ENCODE measurements around the gene DRG2.

Gene DRG2

GRCh38 chr17:18108401-18109312, 20.9 kb downstream of the DRG2 start, which contains the start of gene MYO15A:
Gene MYO15A (plus strand): TSS chr17:18108756. CDS start chr17:18118801, 10,045 bp downstream.
- H3K9me3 ChIP-seq (ENCODE audit: control insufficient read depth, low read length), result no peaks in the 10 kb centered on the region
- 91% methylated on average over 17 of the region's 17 CpGs for WGBS
- peaks cover 0 to 18% of the 10 kb centered on the region in 2 experiments for H3K27me3 ChIP-seq (ENCODE audit: control insufficient read depth in 1 of 2, insufficient read depth in 1 of 2, low read length in 2 of 2)
- no peak within 1 kb of the TSS for H3K4me3 ChIP-seq (ENCODE audit: insufficient read depth in 1 of 2, low read depth in 1 of 2, low read length in 2 of 2)
- no peak within 1 kb of the TSS for H2BK5ac ChIP-seq (ENCODE audit: low read depth, low read length, poor library complexity, severe bottlenecking)
- no peak within 1 kb of the TSS for H3K27ac ChIP-seq (ENCODE audit: low read length, poor library complexity, severe bottlenecking)
- no peak within 1 kb of the TSS for H3K23ac ChIP-seq (ENCODE audit: low read length in 2 of 2)
- no peak within 1 kb of the TSS for H2BK12ac ChIP-seq (ENCODE audit: low read length in 2 of 2)
- H4K91ac ChIP-seq (ENCODE audit: low read length), result peak within 1 kb of the TSS; percentile 18
- H3K4ac ChIP-seq (ENCODE audit: low read depth in 1 of 2, low read length in 2 of 2), result no peak within 1 kb of the TSS
- no peak within 1 kb of the TSS for H3K18ac ChIP-seq (ENCODE audit: low read depth in 1 of 2, low read length in 2 of 2)
- peaks cover 5% of the 10 kb centered on the region for H3K4me1 ChIP-seq (ENCODE audit: control insufficient read depth, insufficient read depth, low read depth, low read length)
- H2AK5ac ChIP-seq (ENCODE audit: low read length, severe bottlenecking), result no peak within 1 kb of the TSS
- H3K14ac ChIP-seq (ENCODE audit: low read length in 2 of 2), result no peak within 1 kb of the TSS
- peaks cover 31 to 39% of the 10 kb centered on the region in 2 experiments for H3K36me3 ChIP-seq (ENCODE audit: control insufficient read depth in 1 of 2, insufficient read depth in 2 of 2, low read depth in 1 of 2, low read length in 2 of 2)
- no peaks in the 10 kb centered on the region for H3K79me1 ChIP-seq (replicated peaks; ENCODE audit: low read length, poor library complexity, severe bottlenecking)
- no peak within 1 kb of the TSS for H2BK15ac ChIP-seq (ENCODE audit: low read depth, poor library complexity, severe bottlenecking)
- no peak within 1 kb of the TSS for H3K9ac ChIP-seq (ENCODE audit: low read length)
- H3K4me2 ChIP-seq (ENCODE audit: low read length, poor library complexity, severe bottlenecking), result no peak within 1 kb of the TSS
- no peak within 1 kb of the TSS for H2BK120ac ChIP-seq (ENCODE audit: low read depth, low read length)
- DNase-seq, result no peak
- no peak within 1 kb of the TSS for H2AFZ ChIP-seq (ENCODE audit: low read depth, low read length)
- no peak within 1 kb of the TSS for H4K8ac ChIP-seq (ENCODE audit: low read length)

GRCh38 chr17:18109935-18110485, 22.3 kb downstream of the DRG2 start:
- H2AK5ac ChIP-seq (ENCODE audit: low read length, severe bottlenecking), result no peak overlapping the region
- no peak overlapping the region for H3K4me3 ChIP-seq (ENCODE audit: insufficient read depth in 1 of 2, low read depth in 1 of 2, low read length in 2 of 2)
- H3K27me3 ChIP-seq (ENCODE audit: control insufficient read depth in 1 of 2, insufficient read depth in 1 of 2, low read length in 2 of 2), result peaks cover 0 to 18% of the 10 kb centered on the region in 2 experiments
- no peak overlapping the region for H3K27ac ChIP-seq (ENCODE audit: low read length, poor library complexity, severe bottlenecking)
- H2AFZ ChIP-seq (ENCODE audit: low read depth, low read length), result no peak overlapping the region
- no peak overlapping the region for H4K91ac ChIP-seq (ENCODE audit: low read length)
- no peak overlapping the region for H4K8ac ChIP-seq (ENCODE audit: low read length)
- H3K18ac ChIP-seq (ENCODE audit: low read depth in 1 of 2, low read length in 2 of 2), result no peak overlapping the region
- H3K79me1 ChIP-seq (replicated peaks; ENCODE audit: low read length, poor library complexity, severe bottlenecking), result no peaks in the 10 kb centered on the region
- H3K4me2 ChIP-seq (ENCODE audit: low read length, poor library complexity, severe bottlenecking), result no peak overlapping the region
- no peak for DNase-seq
- 89% methylated on average over 9 of the region's 10 CpGs for WGBS
- peaks cover 21 to 27% of the 10 kb centered on the region in 2 experiments for H3K36me3 ChIP-seq (ENCODE audit: control insufficient read depth in 1 of 2, insufficient read depth in 2 of 2, low read depth in 1 of 2, low read length in 2 of 2)
- no peak overlapping the region for H3K9ac ChIP-seq (ENCODE audit: low read length)
- no peaks in the 10 kb centered on the region for H3K9me3 ChIP-seq (ENCODE audit: control insufficient read depth, low read length)
- H2BK12ac ChIP-seq (ENCODE audit: low read length in 2 of 2), result no peak overlapping the region
- H2BK5ac ChIP-seq (ENCODE audit: low read depth, low read length, poor library complexity, severe bottlenecking), result no peak overlapping the region
- no peak overlapping the region for H2BK15ac ChIP-seq (ENCODE audit: low read depth, poor library complexity, severe bottlenecking)
- no peak overlapping the region for H3K14ac ChIP-seq (ENCODE audit: low read length in 2 of 2)
- H3K23ac ChIP-seq (ENCODE audit: low read length in 2 of 2), result no peak overlapping the region
- no peak overlapping the region for H2BK120ac ChIP-seq (ENCODE audit: low read depth, low read length)
- H3K4me1 ChIP-seq (ENCODE audit: control insufficient read depth, insufficient read depth, low read depth, low read length), result peaks cover 11% of the 10 kb centered on the region
- no peak overlapping the region for H3K4ac ChIP-seq (ENCODE audit: low read depth in 1 of 2, low read length in 2 of 2)

GRCh38 chr17:18110636-18111145, 22.9 kb downstream of the DRG2 start:
- Histone ChIP-seq H3K18ac (ENCODE audit: low read depth in 1 of 2, low read length in 2 of 2) (no peak overlapping the region), H2BK15ac (ENCODE audit: low read depth, poor library complexity, severe bottlenecking) (no peak overlapping the region), H3K4ac (ENCODE audit: low read depth in 1 of 2, low read length in 2 of 2) (no peak overlapping the region), H2BK5ac (ENCODE audit: low read depth, low read length, poor library complexity, severe bottlenecking) (no peak overlapping the region), H3K27ac (ENCODE audit: low read length, poor library complexity, severe bottlenecking) (no peak overlapping the region), H3K9me3 (ENCODE audit: control insufficient read depth, low read length) (no peaks in the 10 kb centered on the region), H2BK12ac (ENCODE audit: low read length in 2 of 2) (no peak overlapping the region), H3K79me1 (replicated peaks; ENCODE audit: low read length, poor library complexity, severe bottlenecking) (no peaks in the 10 kb centered on the region), H2BK120ac (ENCODE audit: low read depth, low read length) (no peak overlapping the region), H3K9ac (ENCODE audit: low read length) (no peak overlapping the region), H3K4me2 (ENCODE audit: low read length, poor library complexity, severe bottlenecking) (no peak overlapping the region), H3K23ac (ENCODE audit: low read length in 2 of 2) (peak overlapping the region in 1 of 2 experiments; percentile 15), H3K14ac (ENCODE audit: low read length in 2 of 2) (no peak overlapping the region), H2AFZ (ENCODE audit: low read depth, low read length) (no peak overlapping the region), H3K36me3 (ENCODE audit: control insufficient read depth in 1 of 2, insufficient read depth in 2 of 2, low read depth in 1 of 2, low read length in 2 of 2) (peaks cover 17 to 20% of the 10 kb centered on the region in 2 experiments), H4K8ac (ENCODE audit: low read length) (no peak overlapping the region), H2AK5ac (ENCODE audit: low read length, severe bottlenecking) (no peak overlapping the region), H4K91ac (ENCODE audit: low read length) (no peak overlapping the region), H3K4me3 (ENCODE audit: insufficient read depth in 1 of 2, low read depth in 1 of 2, low read length in 2 of 2) (no peak overlapping the region), H3K27me3 (ENCODE audit: control insufficient read depth in 1 of 2, insufficient read depth in 1 of 2, low read length in 2 of 2) (peaks cover 0 to 18% of the 10 kb centered on the region in 2 experiments), H3K4me1 (ENCODE audit: control insufficient read depth, insufficient read depth, low read depth, low read length) (peaks cover 13% of the 10 kb centered on the region)
- 88% methylated on average over 4 of the region's 4 CpGs for WGBS
- no peak for DNase-seq

GRCh38 chr17:18111330-18111971, 23.7 kb downstream of the DRG2 start:
- no peak for DNase-seq
- Histone ChIP-seq H3K4ac (ENCODE audit: low read depth in 1 of 2, low read length in 2 of 2) (no peak overlapping the region), H3K79me1 (replicated peaks; ENCODE audit: low read length, poor library complexity, severe bottlenecking) (no peaks in the 10 kb centered on the region), H3K23ac (ENCODE audit: low read length in 2 of 2) (no peak overlapping the region), H2BK15ac (ENCODE audit: low read depth, poor library complexity, severe bottlenecking) (no peak overlapping the region), H2BK12ac (ENCODE audit: low read length in 2 of 2) (no peak overlapping the region), H3K9ac (ENCODE audit: low read length) (no peak overlapping the region), H3K27ac (ENCODE audit: low read length, poor library complexity, severe bottlenecking) (no peak overlapping the region), H3K27me3 (ENCODE audit: control insufficient read depth in 1 of 2, insufficient read depth in 1 of 2, low read length in 2 of 2) (peaks cover 0 to 18% of the 10 kb centered on the region in 2 experiments), H3K4me3 (ENCODE audit: insufficient read depth in 1 of 2, low read depth in 1 of 2, low read length in 2 of 2) (no peak overlapping the region), H3K36me3 (ENCODE audit: control insufficient read depth in 1 of 2, insufficient read depth in 2 of 2, low read depth in 1 of 2, low read length in 2 of 2) (peaks cover 10 to 12% of the 10 kb centered on the region in 2 experiments), H2BK120ac (ENCODE audit: low read depth, low read length) (no peak overlapping the region), H3K14ac (ENCODE audit: low read length in 2 of 2) (no peak overlapping the region), H2AFZ (ENCODE audit: low read depth, low read length) (no peak overlapping the region), H3K4me2 (ENCODE audit: low read length, poor library complexity, severe bottlenecking) (no peak overlapping the region), H3K9me3 (ENCODE audit: control insufficient read depth, low read length) (no peaks in the 10 kb centered on the region), H3K18ac (ENCODE audit: low read depth in 1 of 2, low read length in 2 of 2) (no peak overlapping the region), H2BK5ac (ENCODE audit: low read depth, low read length, poor library complexity, severe bottlenecking) (no peak overlapping the region), H2AK5ac (ENCODE audit: low read length, severe bottlenecking) (no peak overlapping the region), H3K4me1 (ENCODE audit: control insufficient read depth, insufficient read depth, low read depth, low read length) (peaks cover 13% of the 10 kb centered on the region), H4K8ac (ENCODE audit: low read length) (no peak overlapping the region), H4K91ac (ENCODE audit: low read length) (no peak overlapping the region)
- WGBS, result 72% methylated on average over 5 of the region's 6 CpGs

Measured in mesenchymal stem cell (in vitro differentiated cells and primary cell).